HEK293 (cell line): Measurements from ENCODE around the gene PRR15L.

ENCODE experiments used
- BCL11A ChIP-seq: fragments of 450-650 bp; formaldehyde crosslinking; IDR thresholded peaks from 2 replicates; pipeline ENCODE4 v1.5.1; 2016; ENCODE audit warnings: low read depth, missing biosample characterization, missing genetic modification characterization
- GLI2 ChIP-seq: fragments of 450-650 bp; formaldehyde crosslinking; IDR thresholded peaks from 2 replicates; pipeline ENCODE4; 2017; ENCODE audit warnings: missing biosample characterization, missing genetic modification characterization, low read depth, borderline replicate concordance
- PRDM2 ChIP-seq: fragments of 450-650 bp; formaldehyde crosslinking; IDR thresholded peaks from 2 replicates; pipeline ENCODE4 v1.5.1; 2016; ENCODE audit warnings: missing biosample characterization, missing genetic modification characterization, borderline replicate concordance
- PRDM6 ChIP-seq: fragments of 450-650 bp; formaldehyde crosslinking; IDR thresholded peaks from 2 replicates; pipeline ENCODE4 v1.5.1; 2017; ENCODE audit warnings: missing biosample characterization, missing genetic modification characterization
- ZBTB1 ChIP-seq: fragments of 450-650 bp; formaldehyde crosslinking; IDR thresholded peaks from 2 replicates; pipeline ENCODE4 v1.5.1; 2016; ENCODE audit warnings: missing biosample characterization, missing genetic modification characterization
- ZBTB6 ChIP-seq: fragments of 450-650 bp; formaldehyde crosslinking; IDR thresholded peaks from 2 replicates; pipeline ENCODE4 v1.5.1; 2017; ENCODE audit warnings: missing biosample characterization, missing genetic modification characterization
- ZIC2 ChIP-seq: fragments of 450-650 bp; formaldehyde crosslinking; IDR thresholded peaks from 2 replicates; pipeline ENCODE4 v1.5.1; 2016; ENCODE audit warnings: missing biosample characterization, missing genetic modification characterization
- ZNF214 ChIP-seq: fragments of 450-650 bp; formaldehyde crosslinking; IDR thresholded peaks from 2 replicates; pipeline ENCODE4 v1.5.1; 2017; ENCODE audit warnings: missing biosample characterization, mild to moderate bottlenecking, missing genetic modification characterization, borderline replicate concordance
- ZNF266 ChIP-seq: fragments of 450-650 bp; formaldehyde crosslinking; IDR thresholded peaks from 2 replicates; pipeline ENCODE4 v1.5.1; 2016; ENCODE audit warnings: missing biosample characterization, missing genetic modification characterization, low read depth
- ZNF292 ChIP-seq: fragments of 450-650 bp; formaldehyde crosslinking; IDR thresholded peaks from 2 replicates; pipeline ENCODE4 v1.5.1; 2016; ENCODE audit warnings: low read depth, missing biosample characterization, missing genetic modification characterization, borderline replicate concordance
- ZNF639 ChIP-seq: fragments of 450-650 bp; formaldehyde crosslinking; IDR thresholded peaks from 2 replicates; pipeline ENCODE4 v1.5.1; 2016; ENCODE audit warnings: missing biosample characterization, missing genetic modification characterization
- ZNF664 ChIP-seq: fragments of 450-650 bp; formaldehyde crosslinking; IDR thresholded peaks from 2 replicates; pipeline ENCODE4 v1.5.1; 2016; ENCODE audit warnings: missing biosample characterization, missing genetic modification characterization
- ZNF747 ChIP-seq: fragments of 450-650 bp; formaldehyde crosslinking; IDR thresholded peaks from 2 replicates; pipeline ENCODE4 v1.5.1; 2016; ENCODE audit warnings: missing biosample characterization, missing genetic modification characterization
- TF ChIP-seq, protein P1 (sequence below): fragments of 450-650 bp; formaldehyde crosslinking; IDR thresholded peaks from 2 replicates; pipeline ENCODE4; 2016; ENCODE audit warnings: missing biosample characterization, missing genetic modification characterization
- TF ChIP-seq, protein P2 (sequence below): fragments of 450-650 bp; formaldehyde crosslinking; IDR thresholded peaks from 2 replicates; pipeline ENCODE4 v1.5.1; 2016; ENCODE audit warnings: missing biosample characterization, missing genetic modification characterization
- TF ChIP-seq, protein P3 (sequence below): sonication (generic); formaldehyde crosslinking; IDR thresholded peaks from 2 replicates; pipeline ENCODE4 v1.8.1; 2022; ENCODE audit warnings: mild to moderate bottlenecking, moderate library complexity, missing genetic modification reagents
- TF ChIP-seq, protein P4 (sequence below): fragments of 450-650 bp; formaldehyde crosslinking; IDR thresholded peaks from 2 replicates; pipeline ENCODE4 v1.5.1; 2016; ENCODE audit warnings: missing biosample characterization, missing genetic modification characterization
- TF ChIP-seq, protein P5 (sequence below): fragments of 450-650 bp; formaldehyde crosslinking; optimal IDR thresholded peaks from 2 replicates; pipeline ENCODE3; 2016; ENCODE audit warnings: missing biosample characterization, mild to moderate bottlenecking, missing genetic modification characterization

The PRR15L gene

DNA sequence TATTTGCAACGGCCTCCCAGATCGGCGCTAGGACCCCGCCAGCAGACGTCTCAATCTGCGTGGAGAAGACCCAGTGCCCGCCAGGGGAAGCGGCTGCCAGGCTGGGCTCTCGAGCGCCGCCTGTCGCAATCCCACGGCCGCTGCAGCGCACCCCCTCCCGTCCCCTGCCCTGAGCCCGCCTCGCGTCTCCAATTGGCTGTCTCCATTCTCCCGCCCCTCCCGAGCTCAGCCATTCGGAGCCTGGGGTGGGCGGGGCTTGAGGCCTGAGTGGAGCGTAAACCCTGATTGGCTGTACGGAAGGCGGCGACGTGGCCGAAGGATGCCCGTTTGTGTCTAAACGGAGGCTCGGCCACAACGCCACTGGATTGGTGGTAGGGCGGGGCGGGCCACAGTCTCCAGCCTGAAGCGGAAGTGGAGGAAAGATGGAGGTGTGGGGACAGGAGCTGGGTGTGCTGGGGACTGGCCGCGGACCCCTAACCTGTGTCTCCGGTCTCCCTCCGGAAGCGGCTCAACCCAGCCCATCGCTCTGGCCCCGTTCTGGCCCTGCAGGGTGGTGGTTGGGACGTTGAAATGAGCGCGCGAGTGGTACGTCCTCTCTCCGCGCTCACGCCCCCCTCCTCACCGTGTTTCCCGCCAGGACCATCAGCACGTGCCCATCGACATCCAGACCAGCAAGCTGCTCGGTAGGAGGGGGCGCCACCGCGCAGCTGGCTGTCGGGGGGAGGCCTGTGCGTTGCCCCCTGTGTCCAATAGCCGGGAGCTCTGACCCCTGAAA is 13.2 kb upstream of the PRR15L start, which contains the start of gene CDK5RAP3 (continued):
- TF ChIP-seq PRDM6 (tag by site-specific recombination) = no peak
- TF ChIP-seq PRDM2 (tag by site-specific recombination) = no peak
- no peak for TF ChIP-seq ZNF747 (tag by site-specific recombination)
- TF ChIP-seq BCL11A = peak; percentile 90
- TF ChIP-seq ZBTB6 (tag by site-specific recombination) = peak; percentile 52; the same call in 1 of the 2 replicates
- no peak for TF ChIP-seq ZNF214 (tag by site-specific recombination)
- TF ChIP-seq ZNF266 (tag by site-specific recombination) = no peak
- TF ChIP-seq, protein P1, sequence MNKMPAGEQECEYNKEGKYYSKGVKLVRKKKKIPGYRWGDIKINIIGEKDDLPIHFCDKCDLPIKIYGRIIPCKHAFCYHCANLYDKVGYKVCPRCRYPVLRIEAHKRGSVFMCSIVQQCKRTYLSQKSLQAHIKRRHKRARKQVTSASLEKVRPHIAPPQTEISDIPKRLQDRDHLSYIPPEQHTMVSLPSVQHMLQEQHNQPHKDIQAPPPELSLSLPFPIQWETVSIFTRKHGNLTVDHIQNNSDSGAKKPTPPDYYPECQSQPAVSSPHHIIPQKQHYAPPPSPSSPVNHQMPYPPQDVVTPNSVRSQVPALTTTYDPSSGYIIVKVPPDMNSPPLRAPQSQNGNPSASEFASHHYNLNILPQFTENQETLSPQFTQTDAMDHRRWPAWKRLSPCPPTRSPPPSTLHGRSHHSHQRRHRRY (tag by site-specific recombination) = no peak
- no peak for TF ChIP-seq ZBTB1 (tag by site-specific recombination)
- TF ChIP-seq, protein P2, sequence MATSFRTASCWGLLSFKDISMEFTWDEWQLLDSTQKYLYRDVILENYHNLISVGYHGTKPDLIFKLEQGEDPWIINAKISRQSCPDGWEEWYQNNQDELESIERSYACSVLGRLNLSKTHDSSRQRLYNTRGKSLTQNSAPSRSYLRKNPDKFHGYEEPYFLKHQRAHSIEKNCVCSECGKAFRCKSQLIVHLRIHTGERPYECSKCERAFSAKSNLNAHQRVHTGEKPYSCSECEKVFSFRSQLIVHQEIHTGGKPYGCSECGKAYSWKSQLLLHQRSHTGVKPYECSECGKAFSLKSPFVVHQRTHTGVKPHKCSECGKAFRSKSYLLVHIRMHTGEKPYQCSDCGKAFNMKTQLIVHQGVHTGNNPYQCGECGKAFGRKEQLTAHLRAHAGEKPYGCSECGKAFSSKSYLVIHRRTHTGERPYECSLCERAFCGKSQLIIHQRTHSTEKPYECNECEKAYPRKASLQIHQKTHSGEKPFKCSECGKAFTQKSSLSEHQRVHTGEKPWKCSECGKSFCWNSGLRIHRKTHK (tag by site-specific recombination) = no peak
- peak; percentile 64; the same call in 1 of the 2 replicates for TF ChIP-seq ZNF639
- TF ChIP-seq ZNF664 (tag by site-specific recombination) = no peak
- TF ChIP-seq, protein P3, sequence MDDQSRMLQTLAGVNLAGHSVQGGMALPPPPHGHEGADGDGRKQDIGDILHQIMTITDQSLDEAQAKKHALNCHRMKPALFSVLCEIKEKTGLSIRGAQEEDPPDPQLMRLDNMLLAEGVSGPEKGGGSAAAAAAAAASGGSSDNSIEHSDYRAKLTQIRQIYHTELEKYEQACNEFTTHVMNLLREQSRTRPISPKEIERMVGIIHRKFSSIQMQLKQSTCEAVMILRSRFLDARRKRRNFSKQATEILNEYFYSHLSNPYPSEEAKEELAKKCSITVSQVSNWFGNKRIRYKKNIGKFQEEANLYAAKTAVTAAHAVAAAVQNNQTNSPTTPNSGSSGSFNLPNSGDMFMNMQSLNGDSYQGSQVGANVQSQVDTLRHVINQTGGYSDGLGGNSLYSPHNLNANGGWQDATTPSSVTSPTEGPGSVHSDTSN (CRISPR knock-in tag) = peak; percentile 64; the same call in 1 of the 2 replicates
- TF ChIP-seq, protein P4, sequence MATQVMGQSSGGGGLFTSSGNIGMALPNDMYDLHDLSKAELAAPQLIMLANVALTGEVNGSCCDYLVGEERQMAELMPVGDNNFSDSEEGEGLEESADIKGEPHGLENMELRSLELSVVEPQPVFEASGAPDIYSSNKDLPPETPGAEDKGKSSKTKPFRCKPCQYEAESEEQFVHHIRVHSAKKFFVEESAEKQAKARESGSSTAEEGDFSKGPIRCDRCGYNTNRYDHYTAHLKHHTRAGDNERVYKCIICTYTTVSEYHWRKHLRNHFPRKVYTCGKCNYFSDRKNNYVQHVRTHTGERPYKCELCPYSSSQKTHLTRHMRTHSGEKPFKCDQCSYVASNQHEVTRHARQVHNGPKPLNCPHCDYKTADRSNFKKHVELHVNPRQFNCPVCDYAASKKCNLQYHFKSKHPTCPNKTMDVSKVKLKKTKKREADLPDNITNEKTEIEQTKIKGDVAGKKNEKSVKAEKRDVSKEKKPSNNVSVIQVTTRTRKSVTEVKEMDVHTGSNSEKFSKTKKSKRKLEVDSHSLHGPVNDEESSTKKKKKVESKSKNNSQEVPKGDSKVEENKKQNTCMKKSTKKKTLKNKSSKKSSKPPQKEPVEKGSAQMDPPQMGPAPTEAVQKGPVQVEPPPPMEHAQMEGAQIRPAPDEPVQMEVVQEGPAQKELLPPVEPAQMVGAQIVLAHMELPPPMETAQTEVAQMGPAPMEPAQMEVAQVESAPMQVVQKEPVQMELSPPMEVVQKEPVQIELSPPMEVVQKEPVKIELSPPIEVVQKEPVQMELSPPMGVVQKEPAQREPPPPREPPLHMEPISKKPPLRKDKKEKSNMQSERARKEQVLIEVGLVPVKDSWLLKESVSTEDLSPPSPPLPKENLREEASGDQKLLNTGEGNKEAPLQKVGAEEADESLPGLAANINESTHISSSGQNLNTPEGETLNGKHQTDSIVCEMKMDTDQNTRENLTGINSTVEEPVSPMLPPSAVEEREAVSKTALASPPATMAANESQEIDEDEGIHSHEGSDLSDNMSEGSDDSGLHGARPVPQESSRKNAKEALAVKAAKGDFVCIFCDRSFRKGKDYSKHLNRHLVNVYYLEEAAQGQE (tag by site-specific recombination) = no peak; the same call in 1 of the 2 replicates
- TF ChIP-seq ZIC2 (tag by site-specific recombination) = peak; percentile 84
- TF ChIP-seq, protein P5, sequence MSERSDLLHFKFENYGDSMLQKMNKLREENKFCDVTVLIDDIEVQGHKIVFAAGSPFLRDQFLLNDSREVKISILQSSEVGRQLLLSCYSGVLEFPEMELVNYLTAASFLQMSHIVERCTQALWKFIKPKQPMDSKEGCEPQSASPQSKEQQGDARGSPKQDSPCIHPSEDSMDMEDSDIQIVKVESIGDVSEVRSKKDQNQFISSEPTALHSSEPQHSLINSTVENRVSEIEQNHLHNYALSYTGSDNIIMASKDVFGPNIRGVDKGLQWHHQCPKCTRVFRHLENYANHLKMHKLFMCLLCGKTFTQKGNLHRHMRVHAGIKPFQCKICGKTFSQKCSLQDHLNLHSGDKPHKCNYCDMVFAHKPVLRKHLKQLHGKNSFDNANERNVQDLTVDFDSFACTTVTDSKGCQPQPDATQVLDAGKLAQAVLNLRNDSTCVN (tag by site-specific recombination) = peak; percentile 79
- TF ChIP-seq GLI2 = no peak
- TF ChIP-seq ZNF292 = no peak
